Activated T-cell treated with anti-CD3 and anti-CD28 coated beads, Interleukin-2, amount 50 U/mL, for 48 hours (primary cell): ENCODE results near the gene ADD1.

Experiments
- DNase-seq, 2 experiments: peaks; one replicate each; pipeline ENCODE4 v3.0.0-alpha.2; 2020

ADD1 gene

GRCh38 chr4:2835978-2836377 is 7.7 kb upstream of the ADD1 start:
- DNase-seq: no peak

GRCh38 chr4:2836391-2836859 is 7.2 kb upstream of the ADD1 start:
- peak; percentile 20 to 25 for DNase-seq

DNA sequence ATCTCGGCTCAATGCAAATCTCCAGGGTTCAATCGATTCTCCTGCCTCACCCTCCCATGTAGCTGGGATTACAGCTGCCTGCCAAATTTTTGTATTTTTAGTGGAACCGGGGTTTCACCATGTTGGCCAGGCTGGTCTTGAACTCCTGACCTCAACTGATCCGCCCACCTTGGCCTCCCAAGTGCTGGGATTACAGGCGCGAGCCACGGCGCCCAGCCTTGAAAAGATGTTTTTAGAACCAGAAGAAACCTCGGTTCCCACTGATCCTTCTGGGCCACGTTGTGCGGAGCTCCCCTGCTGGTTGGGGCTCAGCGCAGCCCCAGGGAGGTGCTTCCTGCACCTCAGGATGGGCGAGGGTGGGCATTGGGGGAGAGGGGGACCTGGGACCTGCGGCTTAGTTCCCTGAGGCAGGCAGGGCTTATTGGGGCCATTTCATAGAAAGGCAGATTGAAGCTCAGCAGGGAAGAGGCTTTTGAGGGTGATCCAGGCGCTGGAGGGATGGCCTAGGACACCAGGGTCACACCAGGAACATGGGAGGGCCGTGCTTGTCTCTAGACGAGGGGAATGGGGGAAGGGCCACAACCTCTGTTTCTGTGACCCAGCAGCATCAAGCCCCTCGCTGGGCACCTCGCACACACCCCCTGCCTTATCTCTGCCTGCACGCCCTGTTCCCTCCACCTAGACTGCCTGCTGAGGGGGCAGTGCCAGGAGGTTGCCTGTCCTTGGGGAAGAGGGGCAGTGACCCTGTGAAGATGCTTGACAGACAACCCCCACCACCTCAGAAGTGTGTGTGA is 6.3 kb upstream of the ADD1 start:
- peak; percentile 22 to 28 for DNase-seq

DNA sequence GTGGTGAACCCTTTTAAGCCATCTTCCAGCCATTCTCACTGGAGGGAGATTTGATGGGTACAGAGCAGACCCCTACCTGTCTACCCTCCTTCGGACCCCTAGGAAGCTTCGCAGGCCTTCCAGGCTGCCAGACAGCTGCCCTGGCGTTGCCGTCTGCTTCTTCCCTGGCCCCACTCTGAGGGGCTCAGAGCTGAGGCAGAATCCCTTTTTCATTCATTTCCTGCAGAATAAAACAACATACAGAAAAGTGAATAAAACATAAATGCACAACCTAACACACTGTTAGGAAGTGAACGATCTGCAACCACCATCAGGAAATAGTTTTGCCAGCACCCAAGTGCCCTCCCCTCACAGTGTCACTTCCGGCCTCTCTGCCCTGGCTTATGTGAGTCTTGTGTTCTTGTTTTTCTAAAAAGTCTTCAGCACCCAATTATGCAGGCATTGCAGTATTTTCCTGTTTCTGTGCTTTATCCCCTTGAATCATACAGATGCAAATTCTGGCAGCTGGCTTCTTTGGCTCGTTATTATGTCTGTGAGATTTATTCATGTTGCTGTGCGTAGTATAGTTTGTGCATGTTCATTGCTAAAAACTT is 5.6 kb upstream of the ADD1 start:
- peak; percentile 69 to 72 for DNase-seq

DNA sequence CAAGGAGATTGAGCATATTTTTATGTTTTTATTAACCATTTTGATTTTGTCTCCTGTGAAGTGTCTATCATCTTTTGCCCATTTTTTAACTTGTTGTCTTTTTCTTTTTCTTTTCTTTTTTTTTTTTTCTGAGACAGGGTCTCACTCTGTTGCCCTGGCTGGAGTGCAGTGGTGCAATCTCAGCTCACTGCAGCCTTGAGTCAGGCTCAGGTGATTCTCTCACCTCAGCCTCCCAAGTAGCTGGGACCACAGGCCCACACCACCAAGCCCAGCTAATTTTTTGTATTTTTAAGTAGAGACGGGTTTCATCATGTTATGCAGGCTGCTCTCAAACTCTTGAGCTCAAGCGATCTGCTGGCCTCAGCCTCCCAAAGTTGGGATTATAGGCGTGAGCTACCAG is 4.6 kb upstream of the ADD1 start:
- peak; percentile 5 to 12 for DNase-seq

DNA sequence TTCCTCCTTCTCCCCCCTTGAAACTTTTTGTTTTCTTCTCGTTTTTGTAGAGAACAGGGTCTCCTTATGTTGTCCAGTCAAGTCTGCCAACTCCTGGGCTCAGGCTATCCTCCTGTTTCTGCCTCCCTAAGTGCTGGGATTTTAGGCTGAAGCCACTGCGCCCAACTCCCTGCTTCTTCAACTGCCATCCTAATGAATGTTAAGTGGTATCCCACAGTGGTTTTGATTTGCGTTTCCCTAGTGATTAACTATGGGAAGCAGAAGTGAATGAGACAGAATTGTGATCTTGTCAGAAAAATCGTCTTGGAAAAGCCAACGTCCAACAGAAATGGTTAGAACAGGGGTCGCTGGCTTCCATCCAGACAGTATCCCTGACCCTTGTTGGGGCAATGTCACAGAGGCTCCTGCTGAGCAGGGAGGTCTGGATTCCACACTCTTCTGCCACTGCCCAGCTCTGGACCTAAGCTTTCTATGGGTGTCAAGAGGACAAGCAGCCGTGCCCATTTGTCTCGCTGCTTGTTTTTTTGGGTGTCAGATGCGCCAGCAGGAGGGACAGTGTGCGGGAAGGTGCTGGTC is 869 bp upstream of the ADD1 start:
- no peak for DNase-seq

DNA sequence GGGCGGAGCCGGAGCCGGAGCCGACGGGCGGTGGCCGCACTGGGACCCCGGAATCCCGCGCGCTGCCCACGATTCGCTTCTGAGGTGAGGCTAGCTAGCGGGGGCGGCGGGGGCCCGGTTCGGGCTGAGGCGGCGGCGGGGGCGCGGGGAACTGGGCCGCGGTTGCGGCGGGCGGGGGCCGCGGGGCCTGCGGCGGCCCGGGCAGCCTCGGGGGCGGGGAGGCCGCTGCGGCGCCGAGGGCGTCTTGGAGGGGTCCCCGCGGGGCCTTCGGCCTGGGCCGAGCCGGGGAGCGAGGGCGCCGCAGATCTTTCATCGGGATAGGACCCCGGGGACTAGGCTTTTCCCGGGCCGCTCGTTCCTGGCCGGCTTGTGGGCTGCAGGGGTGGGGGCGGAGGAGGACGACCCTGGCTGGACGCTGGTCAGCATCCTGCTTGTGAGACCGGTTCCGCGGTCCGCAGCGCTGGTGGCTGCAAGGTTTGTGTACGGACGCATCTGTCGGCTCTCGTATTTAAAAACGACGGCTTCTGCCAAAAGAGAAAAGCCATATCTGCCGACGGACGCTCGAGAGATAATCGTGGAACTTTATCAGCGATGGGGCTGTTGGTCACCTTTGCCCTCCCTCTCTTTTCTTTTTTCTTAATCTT is 419 bp downstream of the ADD1 start:
- peak; percentile 48 to 58 for DNase-seq

GRCh38 chr4:2846172-2846571 is 2.5 kb downstream of the ADD1 start:
- peak in 1 of 2 experiments; percentile 7 for DNase-seq

- peak; percentile 15 to 16 for DNase-seq
Observed at GRCh38 chr4:2847302-2847871, 3.7 kb downstream of the ADD1 start.

GRCh38 chr4:2848449-2848848 is 4.8 kb downstream of the ADD1 start:
- DNase-seq: peak in 1 of 2 experiments; percentile 3

- DNase-seq: peak in 1 of 2 experiments; percentile 10
Observed at GRCh38 chr4:2849267-2850152, 5.9 kb downstream of the ADD1 start.

DNA sequence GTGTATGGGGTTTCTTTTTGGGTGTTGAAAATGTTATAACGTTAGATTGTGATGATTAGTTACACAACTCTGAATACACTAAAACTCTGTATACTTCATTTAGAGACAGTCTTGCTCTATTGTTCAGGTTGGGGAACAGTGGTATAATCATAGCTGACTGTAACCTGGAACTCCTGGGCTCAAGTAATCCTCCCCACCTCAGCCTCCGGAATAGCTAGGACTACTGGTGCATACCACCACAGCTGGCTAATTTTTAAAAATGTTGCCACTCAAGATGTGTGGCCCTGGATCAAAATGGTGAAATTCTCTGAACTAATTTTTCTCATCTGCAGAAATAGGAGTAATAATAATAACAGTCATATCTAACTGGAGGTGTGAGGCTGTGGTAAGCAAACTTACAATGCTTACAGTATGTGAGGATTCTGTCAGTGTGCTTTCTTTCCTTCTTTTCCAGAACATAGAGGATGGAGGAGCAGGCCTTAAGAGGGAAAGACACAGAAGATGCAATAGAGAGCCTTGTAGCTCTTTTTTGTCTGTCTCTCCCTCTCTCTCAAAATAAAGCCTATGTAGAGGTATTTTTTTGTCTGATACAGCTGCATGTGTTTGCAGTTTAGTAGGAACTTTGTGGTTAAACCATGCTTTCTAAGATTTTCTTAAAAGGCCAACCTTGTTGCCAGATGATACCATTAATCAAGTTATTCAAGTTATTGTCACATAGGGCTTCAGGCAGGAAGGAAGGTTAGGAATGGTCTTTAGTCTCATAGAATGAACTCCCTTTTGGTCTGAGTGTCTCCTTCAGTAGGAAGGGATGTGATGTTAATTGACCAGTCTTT is 7.5 kb downstream of the ADD1 start:
- no peak for DNase-seq

DNA sequence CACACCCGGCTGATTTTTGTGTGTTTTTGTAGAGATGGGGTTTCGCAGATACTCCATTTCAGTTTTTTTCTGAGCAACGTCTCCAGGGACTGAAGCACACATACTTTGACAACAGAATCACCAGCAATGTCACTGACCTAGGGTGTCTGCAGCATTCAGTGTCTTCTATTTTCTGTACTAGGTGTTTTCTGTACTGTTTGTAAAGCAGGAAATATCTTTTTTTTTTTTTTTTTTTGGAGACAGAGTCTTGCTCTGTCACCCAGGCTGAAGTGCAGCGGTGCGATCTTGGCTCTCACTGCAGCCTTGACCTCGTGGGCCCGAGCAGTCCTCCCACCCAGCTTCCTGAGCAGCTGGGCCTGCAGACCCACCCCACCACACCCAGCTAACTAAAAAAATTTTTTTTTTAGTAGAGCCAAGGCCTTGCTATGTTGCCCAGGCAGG is 8.9 kb downstream of the ADD1 start:
- DNase-seq: no peak

DNA sequence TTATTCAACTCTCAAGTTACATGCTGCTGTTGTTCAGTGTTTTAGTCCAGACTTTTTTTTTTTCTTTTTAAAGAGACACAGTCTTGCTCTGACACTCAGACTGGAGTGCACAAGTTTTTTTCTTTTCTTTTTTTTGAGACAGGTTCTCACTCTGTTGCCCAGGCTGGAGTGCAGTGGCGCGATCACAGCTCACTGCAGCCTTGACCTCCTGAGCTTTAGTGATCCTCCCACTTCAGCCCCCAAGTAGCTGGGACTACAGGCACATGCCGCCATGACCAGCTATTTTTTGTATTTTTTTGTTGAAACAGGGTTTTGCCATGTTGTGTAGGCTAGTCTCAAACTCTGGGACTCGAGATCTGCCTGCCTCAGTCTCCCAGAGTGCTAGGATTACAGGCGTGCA is 11.9 kb downstream of the ADD1 start:
- no peak for DNase-seq

DNA sequence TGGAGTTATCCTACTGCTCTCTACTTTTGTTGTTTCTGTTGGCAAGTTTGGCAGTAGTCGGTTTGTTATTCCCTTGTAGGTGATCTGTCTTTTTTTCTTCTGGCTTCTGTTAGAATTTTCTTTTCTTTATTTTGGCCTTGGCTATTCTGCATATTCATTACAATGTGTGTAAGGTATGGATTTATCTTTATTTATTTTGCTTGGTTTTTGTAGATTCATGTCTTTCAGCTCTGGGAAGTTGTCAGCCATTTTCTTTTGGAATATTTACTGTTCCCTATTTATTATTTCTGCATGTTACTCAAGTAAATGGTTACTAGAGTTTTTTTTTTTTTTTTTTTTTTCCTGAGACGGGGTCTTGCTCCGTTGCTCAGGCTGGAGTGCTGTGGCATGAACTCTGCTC is 12.6 kb downstream of the ADD1 start:
- DNase-seq: no peak

DNA sequence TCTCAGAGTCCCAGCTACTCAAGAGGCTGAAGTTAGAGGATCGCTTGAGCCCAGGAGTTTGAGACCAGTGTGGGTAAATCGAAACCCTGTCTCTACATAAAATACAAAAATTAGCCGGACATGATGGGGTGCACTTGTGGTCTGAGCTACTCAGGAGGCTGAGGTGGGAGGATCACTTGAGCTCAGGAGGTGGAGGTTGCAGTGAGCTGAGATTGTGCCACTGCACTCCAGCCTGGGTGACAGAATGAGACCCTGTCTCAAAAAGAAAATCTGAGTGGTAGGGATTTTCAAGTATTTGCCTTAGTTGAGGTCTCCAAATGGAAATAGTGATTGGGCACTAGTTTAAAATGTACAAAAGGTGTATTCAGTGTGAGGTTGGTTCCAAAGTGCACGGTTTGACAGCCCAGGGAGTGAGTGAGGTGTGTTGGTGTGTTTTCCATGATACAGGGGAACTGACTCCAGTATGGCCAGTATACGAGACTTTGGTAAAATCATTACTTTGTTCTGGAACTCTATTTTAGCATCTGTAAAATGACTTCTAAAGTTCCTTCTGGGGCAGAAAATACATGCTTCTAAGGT is 13.8 kb downstream of the ADD1 start:
- DNase-seq: no peak

DNA sequence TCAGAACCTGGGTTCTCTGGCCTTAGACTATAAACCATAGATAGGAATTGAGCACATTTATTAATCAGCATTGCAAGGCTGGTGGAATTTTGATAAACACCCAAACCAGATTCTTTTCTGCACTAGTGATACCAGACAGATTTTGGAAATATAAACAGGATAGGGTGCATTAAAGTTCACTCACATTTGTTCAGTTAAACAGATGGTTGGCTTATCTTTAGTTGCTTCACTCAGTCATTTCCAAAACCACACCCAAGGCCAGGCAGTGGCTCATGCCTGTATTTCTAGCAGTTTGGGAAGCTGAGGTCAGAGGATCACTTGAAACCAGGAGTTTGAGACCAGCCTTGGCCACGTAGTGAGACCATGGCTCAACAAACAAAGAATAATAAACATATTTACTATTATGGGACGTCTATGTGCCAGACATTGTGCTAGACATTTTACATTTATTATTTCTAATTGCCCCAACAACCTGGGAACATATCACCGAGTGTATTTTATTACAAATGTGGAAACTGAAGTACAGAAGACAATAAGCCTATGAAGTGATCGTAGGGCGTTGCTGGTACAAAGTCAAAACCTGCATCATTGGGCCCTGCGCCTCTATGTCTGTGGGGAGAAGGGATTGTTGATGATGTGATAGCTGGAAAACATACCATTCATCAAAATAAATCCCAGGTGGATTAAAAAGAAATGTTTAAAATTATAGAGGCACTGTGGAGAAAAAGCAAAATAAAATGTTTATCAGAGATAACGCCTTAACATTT is 15.0 kb downstream of the ADD1 start:
- DNase-seq: no peak

DNA sequence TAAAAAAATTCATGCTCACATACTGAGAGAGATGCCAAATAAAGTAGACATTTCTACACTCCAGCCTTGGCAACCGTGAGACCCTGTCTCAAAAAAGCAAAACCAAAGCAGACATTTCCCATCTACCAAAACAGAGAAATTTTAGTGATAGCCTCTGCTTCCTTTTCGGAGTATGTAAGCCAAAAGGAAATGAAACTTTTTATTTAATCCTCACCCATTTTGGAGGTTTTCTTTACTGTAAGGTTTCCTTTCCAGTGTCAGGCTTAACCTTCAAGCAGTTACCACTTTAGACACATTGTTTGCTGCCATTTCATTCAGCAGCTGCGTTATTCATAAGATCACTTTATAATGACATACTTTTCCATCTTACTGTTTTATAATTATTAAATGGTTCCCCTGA is 15.9 kb downstream of the ADD1 start:
- no peak for DNase-seq

DNA sequence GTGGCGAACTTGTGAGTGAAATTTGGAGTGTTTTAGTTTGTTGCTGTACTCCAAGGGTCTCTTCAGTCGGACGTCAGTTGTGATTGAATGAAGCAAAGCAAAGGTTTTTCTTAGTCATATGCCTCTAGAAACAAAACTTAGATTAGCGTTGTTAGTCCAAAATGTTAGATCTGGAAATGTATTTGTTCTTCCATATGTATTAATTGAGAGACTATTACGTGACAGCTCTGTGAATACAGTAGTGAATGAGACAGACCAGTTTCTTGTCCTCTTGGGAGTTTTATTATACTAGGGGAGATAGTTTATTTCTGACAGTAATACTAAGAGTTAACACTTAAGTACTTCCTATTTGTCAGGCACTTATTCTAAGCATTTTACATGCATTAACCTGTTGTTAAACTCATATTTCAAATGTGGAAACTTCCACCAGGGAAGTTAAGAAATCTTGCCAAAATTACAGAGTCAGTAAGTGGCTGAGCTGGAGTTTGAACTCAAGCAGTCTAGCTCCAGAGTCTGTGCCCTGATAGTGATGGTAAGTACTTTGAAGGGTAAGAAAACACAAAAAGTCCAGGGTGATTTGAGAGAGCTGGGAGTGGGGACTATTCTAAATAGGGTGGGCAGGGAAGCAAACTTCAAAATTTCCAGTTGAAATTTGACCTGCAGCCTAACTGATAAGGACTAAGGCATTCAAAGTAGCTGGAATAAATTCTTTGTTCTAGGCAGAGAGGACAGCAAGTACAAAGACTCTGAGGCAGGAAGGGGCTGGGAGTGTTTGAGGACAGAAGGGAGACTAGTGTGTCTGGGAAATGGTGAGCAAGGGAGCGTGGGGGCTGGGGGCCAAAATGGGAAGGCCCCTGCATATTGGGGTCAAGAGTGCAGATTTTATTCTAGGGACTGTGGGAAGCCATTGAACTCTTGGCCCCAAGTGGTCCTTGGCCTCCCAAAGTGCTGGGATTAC is 17.0 kb downstream of the ADD1 start:
- DNase-seq: no peak
